ENCODE measurements around the gene IGFL2.
A peak's percentile ranks its signal among the peaks of the same experiment; 100 is the strongest.
"Not testable (repeated sequence)": the region's sequence is repeated elsewhere in the genome, so short reads cannot be mapped to it uniquely, and the experiment has no call there.

The IGFL2 gene

GRCh38 chr19:46147791-46148288, at the start of gene IGFL2:
IGFL2 (plus strand) TSS chr19:46148238; CDS start chr19:46148279, 41 bp downstream.
- no peak for DNase-seq

- DNase-seq, result no peak
Measured at GRCh38 chr19:46100344-46100743, 47.7 kb upstream of the IGFL2 start.

- no peak for DNase-seq
Measured at GRCh38 chr19:46101293-46101692, 46.7 kb upstream of the IGFL2 start.

GRCh38 chr19:46102333-46102732, 45.7 kb upstream of the IGFL2 start:
- DNase-seq, result not testable (repeated sequence)

- no peak for DNase-seq
Measured at GRCh38 chr19:46107371-46107770, 40.7 kb upstream of the IGFL2 start.

GRCh38 chr19:46109876-46110275, 38.2 kb upstream of the IGFL2 start:
- DNase-seq, result no peak

GRCh38 chr19:46111376-46111775, 36.7 kb upstream of the IGFL2 start:
- DNase-seq, result no peak

GRCh38 chr19:46112527-46112926, 35.5 kb upstream of the IGFL2 start:
- DNase-seq, result no peak

GRCh38 chr19:46113726-46114125, 34.3 kb upstream of the IGFL2 start:
- DNase-seq, result no peak

GRCh38 chr19:46115396-46116106, 32.5 kb upstream of the IGFL2 start:
- no peak for DNase-seq

GRCh38 chr19:46116121-46116520, 31.9 kb upstream of the IGFL2 start:
- no peak for DNase-seq

GRCh38 chr19:46118136-46118535, 29.9 kb upstream of the IGFL2 start:
- DNase-seq, result no peak

- no peak for DNase-seq
Measured at GRCh38 chr19:46124638-46125115, 23.4 kb upstream of the IGFL2 start, which contains the start of gene IGFL3. IGFL3 (minus strand) TSS chr19:46124688; CDS start chr19:46124649, 39 bp downstream.

GRCh38 chr19:46125447-46125846, 22.6 kb upstream of the IGFL2 start:
- no peak for DNase-seq

GRCh38 chr19:46126086-46126580, 21.9 kb upstream of the IGFL2 start:
- no peak for DNase-seq

GRCh38 chr19:46131485-46132143, 16.4 kb upstream of the IGFL2 start:
- no peak for DNase-seq

GRCh38 chr19:46132508-46133100, 15.4 kb upstream of the IGFL2 start:
- DNase-seq, result no peak

- DNase-seq, result peak; percentile 65
Measured at GRCh38 chr19:46133101-46133627, 14.9 kb upstream of the IGFL2 start.

- DNase-seq, result no peak
Measured at GRCh38 chr19:46133777-46134241, 14.2 kb upstream of the IGFL2 start.

GRCh38 chr19:46134527-46134926, 13.5 kb upstream of the IGFL2 start:
- no peak for DNase-seq

- DNase-seq, result no peak
Measured at GRCh38 chr19:46137915-46138473, 10.0 kb upstream of the IGFL2 start.

GRCh38 chr19:46141421-46141820, 6.6 kb upstream of the IGFL2 start:
- DNase-seq, result no peak

- DNase-seq, result no peak
Measured at GRCh38 chr19:46142294-46142693, 5.7 kb upstream of the IGFL2 start.
